Kidney tubule cell (primary cell): ENCODE results near the gene MGAT5B.
A peak's percentile ranks its signal among the peaks of the same experiment; 100 is the strongest.
"Not testable (repeated sequence)": the region's sequence is repeated elsewhere in the genome, so short reads cannot be mapped to it uniquely, and the experiment has no call there.

Experiments used
- DNase-seq: peaks from one replicate; pipeline ENCODE4 v3.0.0-alpha.2; 2018; ENCODE audit warnings: low spot score

Gene MGAT5B

GRCh38 chr17:76951375-76951905, 83.2 kb downstream of the MGAT5B start:
- no peak for DNase-seq

- no peak for DNase-seq
Measured at GRCh38 chr17:76952402-76952801, 84.2 kb downstream of the MGAT5B start.

GRCh38 chr17:76953066-76953465, 84.9 kb downstream of the MGAT5B start:
- no peak for DNase-seq

GRCh38 chr17:76953946-76954345, 85.7 kb downstream of the MGAT5B start:
- no peak for DNase-seq

- no peak for DNase-seq
Measured at GRCh38 chr17:76955191-76955590, 87.0 kb downstream of the MGAT5B start.

GRCh38 chr17:76956846-76957540, 88.8 kb downstream of the MGAT5B start:
- no peak for DNase-seq

- DNase-seq = no peak
Measured at GRCh38 chr17:76957678-76958464, 89.7 kb downstream of the MGAT5B start.

- no peak for DNase-seq
Measured at GRCh38 chr17:76958974-76959373, 90.8 kb downstream of the MGAT5B start.

GRCh38 chr17:76961869-76962268, 93.7 kb downstream of the MGAT5B start:
- no peak for DNase-seq

- no peak for DNase-seq
Measured at GRCh38 chr17:76962858-76963257, 94.7 kb downstream of the MGAT5B start.

GRCh38 chr17:76966016-76966415, 97.8 kb downstream of the MGAT5B start:
- no peak for DNase-seq

- no peak for DNase-seq
Measured at GRCh38 chr17:76966486-76967181, 98.4 kb downstream of the MGAT5B start.

- DNase-seq = no peak
Measured at GRCh38 chr17:76967762-76968161, 99.6 kb downstream of the MGAT5B start.

- peak; percentile 33 for DNase-seq
Measured at GRCh38 chr17:76968707-76969597, 100.7 kb downstream of the MGAT5B start.

- DNase-seq = peak; percentile 32
Measured at GRCh38 chr17:76969598-76970172, 101.5 kb downstream of the MGAT5B start.

GRCh38 chr17:76970228-76970627, 102.0 kb downstream of the MGAT5B start:
- peak; percentile 12 for DNase-seq

GRCh38 chr17:76972046-76972641, 103.9 kb downstream of the MGAT5B start:
- no peak for DNase-seq

- DNase-seq = no peak
Measured at GRCh38 chr17:76973040-76973439, 104.8 kb downstream of the MGAT5B start.

GRCh38 chr17:76974721-76975120, 106.5 kb downstream of the MGAT5B start:
- DNase-seq = no peak

- not testable (repeated sequence) for DNase-seq
Measured at GRCh38 chr17:76978050-76978449, 109.8 kb downstream of the MGAT5B start.
